HCT116 (cell line): ENCODE data around the gene ARFGAP1. TPM values are rescaled to one million over a fixed set of nuclear protein-coding genes. Genes with fewer than 3 reads are reported as not detected.

Source experiments
- ATAC-seq: fragments of 200-7000 bp; cut with Tn5 transposase; 2 replicates; pipeline ENCODE4 v1.9.1; 2020; ENCODE audit warnings: mild to moderate bottlenecking, moderate library complexity
- BruUV-seq: library from RNA; stranded (reverse); fragments of 400-500 nt; replicated peaks from 2 replicates; lab custom pipeline; 2021; lab: Mats Ljungman, UMichigan
- CTCF ChIA-PET: fragments of 300-600 bp; sonication (Branson Sonifier 250); formaldehyde crosslinking; loops from one replicate; lab custom pipeline; 2021; ENCODE audit warnings: antibody characterized with exemption; lab: Charles Lee
- POLR2A ChIA-PET: fragments of 300-600, 350-600 bp; sonication (Branson Sonifier 250); formaldehyde crosslinking; loops from one replicate; lab custom pipeline; 2021; ENCODE audit warnings: antibody characterized with exemption; lab: Charles Lee
- RAD21 ChIA-PET, 2 experiments: fragments of 300-600 bp; sonication (Branson Sonifier 250); formaldehyde crosslinking; loops; one replicate each; lab custom pipeline; 2023; ENCODE audit warnings: low total read pairs in 2 of 2; ENCODE audit not compliant: uncharacterized antibody in 2 of 2, unreplicated experiment in 2 of 2, low non-redundant PET in 1 of 2; lab: Charles Lee
- DNase-seq: peaks from one replicate; pipeline ENCODE4 v3.0.0-alpha.2; 2010; ENCODE audit warnings: low read depth, low spot score
- H2AFZ ChIP-seq: fragments of 200-600 bp; shearing (Covaris generic), sonication (generic); 2 replicates; pipeline ENCODE4 v1.6.1; 2017; ENCODE audit warnings: low read depth, mixed run types, mixed read lengths, antibody characterized with exemption, low read length; ENCODE audit not compliant: poor library complexity, severe bottlenecking
- H3K27ac ChIP-seq: 2 replicates; pipeline ENCODE4 v1.5.1; 2012; ENCODE audit warnings: low read depth, low read length
- H3K27me3 ChIP-seq: fragments of 200-600 bp; sonication (generic); 2 replicates; pipeline ENCODE4 v1.6.1; 2016; ENCODE audit warnings: mixed run types, low read length, mixed read lengths; ENCODE audit not compliant: insufficient read depth
- H3K36me3 ChIP-seq, 2 experiments: fragments of 200-500 bp in 1 of 2; fragments of 200-600 bp in 1 of 2; sonication (Bioruptor generic) in 1 of 2; sonication (generic) in 1 of 2; 2 replicates each; pipeline versions ENCODE4 v1.5.1 to v1.6.1; 2014 to 2016; ENCODE audit warnings: low read length in 2 of 2, inconsistent platforms in 1 of 2, mixed read lengths in 1 of 2, mixed run types in 1 of 2; ENCODE audit not compliant: insufficient read depth in 2 of 2, control insufficient read depth in 1 of 2
- H3K4me1 ChIP-seq, 2 experiments: fragments of 200-600 bp in 1 of 2; sonication (generic) in 1 of 2; 2 replicates each; pipeline versions ENCODE4 v1.5.1 to v1.6.1; 2012 to 2017; ENCODE audit warnings: low read length in 2 of 2, inconsistent platforms in 1 of 2, mild to moderate bottlenecking in 1 of 2, mixed read lengths in 1 of 2, mixed run types in 1 of 2, moderate library complexity in 1 of 2; ENCODE audit not compliant: insufficient read depth in 2 of 2, control insufficient read depth in 1 of 2
- H3K4me2 ChIP-seq: fragments of 200-600 bp; sonication (generic); 2 replicates; pipeline ENCODE4 v1.6.1; 2017; ENCODE audit warnings: mixed run types, low read length, mixed read lengths
- H3K4me3 ChIP-seq, 2 experiments: fragments of 200-600 bp in 1 of 2; sonication (generic) in 1 of 2; replicated peaks in 1 of 2; 2 replicates each; pipeline ENCODE4 v1.5.1; 2011 to 2016; ENCODE audit warnings: low read length in 2 of 2, control low read depth in 1 of 2, low read depth in 1 of 2, mild to moderate bottlenecking in 1 of 2, mixed read lengths in 1 of 2, mixed run types in 1 of 2
- H3K79me2 ChIP-seq: fragments of 200-600 bp; sonication (generic); 2 replicates; pipeline ENCODE4 v1.6.1; 2017; ENCODE audit warnings: mild to moderate bottlenecking, mixed run types, low read length, moderate library complexity, mixed read lengths; ENCODE audit not compliant: insufficient read depth
- H3K9ac ChIP-seq: fragments of 200-600 bp; sonication (generic); 2 replicates; pipeline ENCODE4 v1.6.1; 2016; ENCODE audit warnings: low read length, mixed read lengths
- H3K9me2 ChIP-seq: fragments of 200-600 bp; sonication (generic), shearing (Covaris generic); 2 replicates; pipeline ENCODE4 v1.6.1; 2017; ENCODE audit warnings: mixed run types, mild to moderate bottlenecking, moderate library complexity; ENCODE audit not compliant: insufficient read depth
- H3K9me3 ChIP-seq, 2 experiments: fragments of 200-500 bp in 1 of 2; fragments of 200-600 bp in 1 of 2; sonication (Bioruptor generic) in 1 of 2; sonication (generic) in 1 of 2; 2 replicates each; pipeline ENCODE4 v1.6.1; 2014 to 2017; ENCODE audit warnings: low read length in 2 of 2, mixed read lengths in 2 of 2, inconsistent platforms in 1 of 2, low read depth in 1 of 2, mild to moderate bottlenecking in 1 of 2, mixed run types in 1 of 2, moderate library complexity in 1 of 2; ENCODE audit not compliant: control insufficient read depth in 1 of 2, insufficient read depth in 1 of 2
- H4K20me1 ChIP-seq: fragments of 200-600 bp; sonication (generic), shearing (Covaris generic); 2 replicates; pipeline ENCODE4 v1.6.1; 2017; ENCODE audit warnings: mixed run types, mild to moderate bottlenecking, moderate library complexity; ENCODE audit not compliant: insufficient read depth
- CBX3 ChIP-seq: IDR thresholded peaks from 2 replicates; pipeline ENCODE4 v1.6.1; 2012; ENCODE audit warnings: low read depth
- CEBPB ChIP-seq: IDR thresholded peaks from 2 replicates; pipeline ENCODE4 v1.6.1; 2012; ENCODE audit warnings: low read depth
- EGR1 ChIP-seq: IDR thresholded peaks from 2 replicates; pipeline ENCODE4 v1.6.1; 2012; ENCODE audit warnings: low read depth
- ELF1 ChIP-seq: IDR thresholded peaks from 2 replicates; pipeline ENCODE4 v1.6.1; 2012; ENCODE audit warnings: low read depth, borderline replicate concordance
- EZH2 ChIP-seq: fragments of 200-600 bp; sonication (generic); IDR thresholded peaks from 2 replicates; pipeline ENCODE4 v1.6.1; 2017; ENCODE audit warnings: antibody characterized with exemption, mixed run types
- EZH2phosphoT487 ChIP-seq: fragments of 200-600 bp; IDR thresholded peaks from 2 replicates; pipeline ENCODE4 v1.6.1; 2018; ENCODE audit warnings: antibody characterized with exemption, borderline replicate concordance
- FOSL1 ChIP-seq: IDR thresholded peaks from 2 replicates; pipeline ENCODE4 v1.6.1; 2012; ENCODE audit warnings: low read depth
- POLR2A ChIP-seq: IDR thresholded peaks from 2 replicates; pipeline ENCODE4 v1.7.0; 2011; ENCODE audit warnings: borderline replicate concordance; ENCODE audit not compliant: insufficient read depth, insufficient read length; ENCODE audit errors: extremely low read depth
- POLR2AphosphoS5 ChIP-seq: IDR thresholded peaks from 2 replicates; pipeline ENCODE4 v1.6.1; 2011; ENCODE audit warnings: mild to moderate bottlenecking, low read depth, low read length, moderate library complexity
- RAD21 ChIP-seq: IDR thresholded peaks from 2 replicates; pipeline ENCODE4 v1.6.1; 2012; ENCODE audit warnings: low read depth, mild to moderate bottlenecking
- SIN3A ChIP-seq: IDR thresholded peaks from 2 replicates; pipeline ENCODE4 v1.6.1; 2012; ENCODE audit warnings: low read depth
- SRF ChIP-seq: IDR thresholded peaks from 2 replicates; pipeline ENCODE4 v1.6.1; 2012; ENCODE audit warnings: low read depth
- intact Hi-C: fragments of 100-400 bp; cut with micrococcal nuclease; formaldehyde crosslinking; loops from 2 replicates; pipeline ENCODE4 v1.10.0; 2022
- total RNA-seq: library from RNA; stranded (reverse); gene quantifications from one replicate; pipeline ENCODE4 v1.2.1, GENCODE V29; 2021; ENCODE audit not compliant: unreplicated experiment
- TF ChIP-seq, protein P1 (sequence below): IDR thresholded peaks from 2 replicates; pipeline ENCODE4 v1.6.1; 2011; ENCODE audit warnings: mild to moderate bottlenecking, low read length, moderate library complexity; ENCODE audit not compliant: insufficient replicate concordance; ENCODE audit errors: extremely low read depth
- TF ChIP-seq, protein P2 (sequence below): IDR thresholded peaks from 2 replicates; pipeline ENCODE4 v1.6.1; 2012
- TF ChIP-seq, protein P3 (sequence below): IDR thresholded peaks from 2 replicates; pipeline ENCODE4 v1.6.1; 2012
- TF ChIP-seq, protein P4 (sequence below), 3 experiments: fragments of 200-600 bp in 1 of 3; sonication (generic) in 1 of 3; IDR thresholded peaks in 2 of 3; conservative IDR thresholded peaks in 1 of 3; 2 replicates each; pipeline ENCODE4 v1.5.1; 2012 to 2017; ENCODE audit warnings: low read depth in 2 of 3, low read length in 2 of 3, antibody characterized with exemption in 1 of 3, borderline replicate concordance in 1 of 3, control low read depth in 1 of 3, mild to moderate bottlenecking in 1 of 3, mixed read lengths in 1 of 3, mixed run types in 1 of 3, moderate library complexity in 1 of 3; ENCODE audit not compliant: insufficient read depth in 1 of 3

ARFGAP1 gene
- total RNA-seq, 1 experiment from 2014 or later, result 94.4 TPM

DNA sequence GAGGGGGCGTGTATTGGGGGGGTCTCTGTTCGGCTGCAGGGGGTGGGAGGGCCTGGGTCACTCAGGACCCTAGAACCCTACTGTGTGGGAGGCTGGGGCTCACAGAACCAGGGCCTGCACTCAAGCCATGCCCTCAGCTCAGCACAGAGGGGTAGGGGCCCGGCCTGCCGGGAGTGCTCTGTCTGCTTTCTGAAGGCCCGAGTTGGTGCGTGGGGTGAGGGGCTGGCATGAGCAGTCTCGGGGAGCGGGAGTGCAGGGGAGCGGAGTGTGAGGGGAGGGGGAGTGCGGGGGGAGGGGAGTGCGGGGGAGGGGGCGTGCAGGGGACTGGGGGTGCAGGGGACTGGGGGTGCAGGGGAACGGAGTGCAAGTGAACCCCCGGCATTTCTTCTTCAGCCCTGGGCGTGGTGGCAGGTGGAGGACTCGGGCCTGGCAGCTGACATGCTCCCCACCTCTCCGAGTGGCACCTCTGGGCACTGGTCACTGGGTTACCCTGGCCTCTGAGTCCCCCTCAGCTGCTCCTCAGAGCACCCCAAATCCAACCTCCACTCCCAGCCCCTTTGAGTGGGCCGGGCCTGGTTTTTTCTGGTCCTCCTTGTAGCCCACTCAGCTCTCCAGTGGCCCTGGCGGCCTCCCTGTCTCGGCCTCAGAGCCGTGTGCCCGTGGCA is 21.4 kb downstream of the ARFGAP1 start:
- RAD21 ChIA-PET, result no interaction called here
- DNase-seq (no peak), ATAC-seq (no peak)
- intact Hi-C loops, result no loop called here
- H3K9me3 ChIP-seq, result no peaks in the 10 kb centered on the region
- H3K36me3 ChIP-seq, result no peaks in the 10 kb centered on the region
- H3K9ac ChIP-seq, result no peak overlapping the region
- H3K4me2 ChIP-seq, result no peak overlapping the region
- H2AFZ ChIP-seq, result no peak overlapping the region
- H4K20me1 ChIP-seq, result no peaks in the 10 kb centered on the region
- peaks cover 4 to 18% of the 10 kb centered on the region in 2 experiments; a peak in 3 of 4 replicates for H3K4me1 ChIP-seq
- BruUV-seq, result no TSS peak
- no peaks in the 10 kb centered on the region for H3K9me2 ChIP-seq
- TF ChIP-seq SIN3A (no peak), EGR1 (no peak), FOSL1 (no peak), CEBPB (no peak)
- TF ChIP-seq, all 23 proteins: peak for 0
- no peak overlapping the region for H3K4me3 ChIP-seq
- ChIA-PET POLR2A (no interaction called here), CTCF (interaction anchor here (1.4 kb wide), 2 partner anchors 71 to 87 kb away, joined by 4 read pairs; no protein-coding TSS in a partner anchor)
- H3K27ac ChIP-seq, result no peak overlapping the region
- no peaks in the 10 kb centered on the region for H3K27me3 ChIP-seq
- H3K79me2 ChIP-seq, result no peaks in the 10 kb centered on the region

DNA sequence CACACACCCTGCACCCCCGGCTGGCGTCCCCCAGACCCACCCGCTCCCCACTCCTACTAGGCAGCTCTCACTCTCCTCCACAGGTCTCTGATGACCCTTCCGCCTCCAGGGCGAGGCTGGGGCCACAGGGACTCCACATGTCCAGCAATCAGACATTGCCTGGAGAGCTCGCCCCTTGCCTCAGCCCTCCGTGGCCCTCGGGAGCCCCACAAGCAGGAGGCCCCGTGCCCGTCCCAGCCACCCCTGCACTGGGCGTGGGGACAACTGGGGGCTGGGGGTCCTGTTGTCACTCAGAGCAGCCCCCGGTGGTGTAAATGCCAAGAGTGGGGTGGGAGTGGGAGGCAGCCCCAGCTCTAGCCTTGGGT is 21.9 kb downstream of the ARFGAP1 start:
- no peak overlapping the region for H3K27ac ChIP-seq
- TF ChIP-seq POLR2A, result no peak
- no peak for TF ChIP-seq POLR2AphosphoS5
- no peak for TF ChIP-seq EZH2
- no peak for TF ChIP-seq CBX3
- TF ChIP-seq EZH2phosphoT487, result no peak
- no peak for TF ChIP-seq SIN3A
- TF ChIP-seq, protein P1, sequence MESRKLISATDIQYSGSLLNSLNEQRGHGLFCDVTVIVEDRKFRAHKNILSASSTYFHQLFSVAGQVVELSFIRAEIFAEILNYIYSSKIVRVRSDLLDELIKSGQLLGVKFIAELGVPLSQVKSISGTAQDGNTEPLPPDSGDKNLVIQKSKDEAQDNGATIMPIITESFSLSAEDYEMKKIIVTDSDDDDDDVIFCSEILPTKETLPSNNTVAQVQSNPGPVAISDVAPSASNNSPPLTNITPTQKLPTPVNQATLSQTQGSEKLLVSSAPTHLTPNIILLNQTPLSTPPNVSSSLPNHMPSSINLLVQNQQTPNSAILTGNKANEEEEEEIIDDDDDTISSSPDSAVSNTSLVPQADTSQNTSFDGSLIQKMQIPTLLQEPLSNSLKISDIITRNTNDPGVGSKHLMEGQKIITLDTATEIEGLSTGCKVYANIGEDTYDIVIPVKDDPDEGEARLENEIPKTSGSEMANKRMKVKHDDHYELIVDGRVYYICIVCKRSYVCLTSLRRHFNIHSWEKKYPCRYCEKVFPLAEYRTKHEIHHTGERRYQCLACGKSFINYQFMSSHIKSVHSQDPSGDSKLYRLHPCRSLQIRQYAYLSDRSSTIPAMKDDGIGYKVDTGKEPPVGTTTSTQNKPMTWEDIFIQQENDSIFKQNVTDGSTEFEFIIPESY, result no peak
- no peak for TF ChIP-seq ELF1
- TF ChIP-seq, protein P2, sequence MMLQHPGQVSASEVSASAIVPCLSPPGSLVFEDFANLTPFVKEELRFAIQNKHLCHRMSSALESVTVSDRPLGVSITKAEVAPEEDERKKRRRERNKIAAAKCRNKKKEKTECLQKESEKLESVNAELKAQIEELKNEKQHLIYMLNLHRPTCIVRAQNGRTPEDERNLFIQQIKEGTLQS, result no peak
- no peak for TF ChIP-seq EGR1
- no peak for TF ChIP-seq FOSL1
- TF ChIP-seq, protein P3, sequence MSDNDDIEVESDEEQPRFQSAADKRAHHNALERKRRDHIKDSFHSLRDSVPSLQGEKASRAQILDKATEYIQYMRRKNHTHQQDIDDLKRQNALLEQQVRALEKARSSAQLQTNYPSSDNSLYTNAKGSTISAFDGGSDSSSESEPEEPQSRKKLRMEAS, result no peak
- no peak for TF ChIP-seq CEBPB
- TF ChIP-seq RAD21, result no peak
- TF ChIP-seq, protein P4, sequence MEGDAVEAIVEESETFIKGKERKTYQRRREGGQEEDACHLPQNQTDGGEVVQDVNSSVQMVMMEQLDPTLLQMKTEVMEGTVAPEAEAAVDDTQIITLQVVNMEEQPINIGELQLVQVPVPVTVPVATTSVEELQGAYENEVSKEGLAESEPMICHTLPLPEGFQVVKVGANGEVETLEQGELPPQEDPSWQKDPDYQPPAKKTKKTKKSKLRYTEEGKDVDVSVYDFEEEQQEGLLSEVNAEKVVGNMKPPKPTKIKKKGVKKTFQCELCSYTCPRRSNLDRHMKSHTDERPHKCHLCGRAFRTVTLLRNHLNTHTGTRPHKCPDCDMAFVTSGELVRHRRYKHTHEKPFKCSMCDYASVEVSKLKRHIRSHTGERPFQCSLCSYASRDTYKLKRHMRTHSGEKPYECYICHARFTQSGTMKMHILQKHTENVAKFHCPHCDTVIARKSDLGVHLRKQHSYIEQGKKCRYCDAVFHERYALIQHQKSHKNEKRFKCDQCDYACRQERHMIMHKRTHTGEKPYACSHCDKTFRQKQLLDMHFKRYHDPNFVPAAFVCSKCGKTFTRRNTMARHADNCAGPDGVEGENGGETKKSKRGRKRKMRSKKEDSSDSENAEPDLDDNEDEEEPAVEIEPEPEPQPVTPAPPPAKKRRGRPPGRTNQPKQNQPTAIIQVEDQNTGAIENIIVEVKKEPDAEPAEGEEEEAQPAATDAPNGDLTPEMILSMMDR (IDR thresholded peaks at IDR 0.05 in 2 of 3, conservative IDR thresholded peaks at IDR 0.05 in 1 of 3; ENCODE audit: borderline replicate concordance in 1 of 3, insufficient read depth in 1 of 3, low read depth in 2 of 3, low read length in 2 of 3), result no peak
- no peak for TF ChIP-seq SRF

More for the DNA sequence above, 21.9 kb downstream of the ARFGAP1 start:
- RAD21 ChIA-PET, result no interaction called here
- H2AFZ ChIP-seq, result no peak overlapping the region
- H3K4me2 ChIP-seq, result no peak overlapping the region
- no peak overlapping the region for H3K4me3 ChIP-seq
- intact Hi-C loops, result no loop called here
- DNase-seq (no peak), ATAC-seq (no peak)
- BruUV-seq, result no TSS peak
- H4K20me1 ChIP-seq, result no peaks in the 10 kb centered on the region
- H3K36me3 ChIP-seq, result no peaks in the 10 kb centered on the region
- CTCF ChIA-PET, result interaction anchor here (1.4 kb wide), 2 partner anchors 71 to 87 kb away, joined by 4 read pairs; no protein-coding TSS in a partner anchor
- peaks cover 4 to 18% of the 10 kb centered on the region in 2 experiments; a peak in 3 of 4 replicates for H3K4me1 ChIP-seq
- H3K9me3 ChIP-seq, result no peaks in the 10 kb centered on the region
- no peaks in the 10 kb centered on the region for H3K27me3 ChIP-seq
- no peaks in the 10 kb centered on the region for H3K9me2 ChIP-seq
- H3K79me2 ChIP-seq, result no peaks in the 10 kb centered on the region
- POLR2A ChIA-PET, result no interaction called here
- H3K9ac ChIP-seq, result no peak overlapping the region
